HepG2 (cell line): Measurements from ENCODE around the gene HOXA7. TPM values are rescaled to one million over a fixed set of nuclear protein-coding genes. Genes with fewer than 3 reads are reported as not detected.

Experiments
- ASH2L ChIP-seq: fragments of 300-600, 200-600 bp; sonication (generic); IDR thresholded peaks from 2 replicates; pipeline ENCODE4 v1.7.0; 2017; ENCODE audit warnings: low read depth, mild to moderate bottlenecking, moderate library complexity, mixed read lengths, low read length; ENCODE audit not compliant: insufficient read length
- CC2D1A ChIP-seq: sonication (generic); formaldehyde crosslinking; IDR thresholded peaks from 2 replicates; pipeline ENCODE4 v1.8.1; 2023; ENCODE audit warnings: mild to moderate bottlenecking, missing genetic modification reagents
- CEBPB ChIP-seq: IDR thresholded peaks from 2 replicates; pipeline ENCODE4 v1.6.1; 2011; ENCODE audit warnings: low read depth, low read length, improper control_type of control experiment, borderline replicate concordance
- EP300 ChIP-seq, 3 experiments: sonication (generic) in 1 of 3; formaldehyde crosslinking in 1 of 3; IDR thresholded peaks; 2 replicates each; pipeline versions ENCODE4 v1.5.1 to v1.6.1; 2011 to 2020; ENCODE audit warnings: low read depth in 2 of 3, low read length in 2 of 3, borderline replicate concordance in 1 of 3, improper control_type of control experiment in 1 of 3, mild to moderate bottlenecking in 1 of 3, missing genetic modification reagents in 1 of 3, moderate library complexity in 1 of 3
- FOXM1 ChIP-seq: sonication (generic); formaldehyde crosslinking; IDR thresholded peaks from 2 replicates; pipeline ENCODE4 v1.5.0; 2020; ENCODE audit warnings: missing genetic modification reagents
- HDAC1 ChIP-seq: sonication (generic); formaldehyde crosslinking; IDR thresholded peaks from 2 replicates; pipeline ENCODE4 v1.5.1; 2020; ENCODE audit warnings: mild to moderate bottlenecking, missing genetic modification reagents
- ISX ChIP-seq: sonication (generic); formaldehyde crosslinking; conservative IDR thresholded peaks from 2 replicates; pipeline ENCODE4 v1.5.0; 2020; ENCODE audit warnings: missing genetic modification reagents
- NR2F1 ChIP-seq, 2 experiments: fragments of 450-650 bp in 1 of 2; formaldehyde crosslinking in 1 of 2; IDR thresholded peaks; 2 replicates each; pipeline versions ENCODE4 v1.5.0 to v1.6.1; 2016 to 2020; ENCODE audit warnings: mild to moderate bottlenecking in 1 of 2, missing compliant biosample characterization in 1 of 2, missing genetic modification reagents in 1 of 2, moderate library complexity in 1 of 2
- RFX3 ChIP-seq: IDR thresholded peaks from 2 replicates; pipeline ENCODE4 v1.6.1; 2016; ENCODE audit warnings: missing biosample characterization, missing genetic modification reagents
- TARDBP ChIP-seq: sonication (generic); formaldehyde crosslinking; IDR thresholded peaks from 2 replicates; pipeline ENCODE4 v1.8.0; 2022; ENCODE audit warnings: mild to moderate bottlenecking, missing genetic modification reagents
- ZBTB39 ChIP-seq: sonication (generic); formaldehyde crosslinking; IDR thresholded peaks from 2 replicates; pipeline ENCODE4 v1.5.0; 2020; ENCODE audit warnings: missing genetic modification reagents
- ZNF251 ChIP-seq: sonication (generic); formaldehyde crosslinking; IDR thresholded peaks from 2 replicates; pipeline ENCODE4 v1.9.0; 2021; ENCODE audit warnings: mild to moderate bottlenecking, missing genetic modification reagents
- ZNF280D ChIP-seq: sonication (generic); formaldehyde crosslinking; IDR thresholded peaks from 2 replicates; pipeline ENCODE4 v1.5.1; 2020; ENCODE audit warnings: mild to moderate bottlenecking, missing genetic modification reagents
- ZNF335 ChIP-seq: sonication (generic); formaldehyde crosslinking; IDR thresholded peaks from 2 replicates; pipeline ENCODE4 v1.4.0; 2020; ENCODE audit warnings: missing genetic modification reagents
- ZNF709 ChIP-seq: sonication (generic); formaldehyde crosslinking; IDR thresholded peaks from 2 replicates; pipeline ENCODE4 v1.5.0; 2020; ENCODE audit warnings: mild to moderate bottlenecking, missing genetic modification reagents
- polyA plus RNA-seq, 8 experiments: library from polyadenylated mRNA; depleted of rRNA in 3 of 8; stranded (reverse) in 7 of 8; unstranded in 1 of 8; fragments of >200 nt; fragmentation: Illumina TruSeq in 4 of 8; extraction: Trizol in 4 of 8; gene quantifications; 2 replicates each; pipeline versions ENCODE4 v1.2.1 to v1.2.3, GENCODE V29; 2011 to 2016; ENCODE audit warnings: low read depth in 4 of 8, missing spikeins in 1 of 8, mixed read lengths in 1 of 8; ENCODE audit not compliant: insufficient read depth in 1 of 8
- total RNA-seq, 5 experiments: library from RNA; depleted of rRNA; stranded (reverse); fragments of >200 nt; fragmentation: Illumina TruSeq; extraction: Trizol; gene quantifications; 2 replicates each; pipeline ENCODE4 v1.2.3, GENCODE V29; 2016; ENCODE audit warnings: low read depth in 1 of 5
- TF ChIP-seq, protein P1 (sequence below): sonication (generic); formaldehyde crosslinking; IDR thresholded peaks from 2 replicates; pipeline ENCODE4 v1.4.0; 2020; ENCODE audit warnings: mild to moderate bottlenecking, missing genetic modification reagents, borderline replicate concordance
- TF ChIP-seq, protein P2 (sequence below): sonication (generic); formaldehyde crosslinking; IDR thresholded peaks from 2 replicates; pipeline ENCODE4 v1.5.1; 2020; ENCODE audit warnings: mild to moderate bottlenecking, moderate library complexity, missing genetic modification reagents
- TF ChIP-seq, protein P3 (sequence below): sonication (generic); formaldehyde crosslinking; IDR thresholded peaks from 2 replicates; pipeline ENCODE4 v1.4.0; 2020; ENCODE audit warnings: missing genetic modification reagents
- TF ChIP-seq, protein P4 (sequence below): sonication (generic); formaldehyde crosslinking; IDR thresholded peaks from 2 replicates; pipeline ENCODE4 v1.5.1; 2020; ENCODE audit warnings: missing genetic modification reagents, mild to moderate bottlenecking, borderline replicate concordance

Gene HOXA7
- total and polyA plus RNA-seq, 2 of the 13 experiments (the other 11 are each of a cell fraction or from before 2014, with no cell fraction given) = 0.05 TPM; not detected in 1

- TF ChIP-seq ZNF251 (CRISPR knock-in tag) (no peak), CEBPB (no peak), TARDBP (CRISPR knock-in tag) (no peak), ZNF280D (CRISPR knock-in tag) (no peak), ISX (CRISPR knock-in tag) (no peak), HDAC1 (CRISPR knock-in tag) (peak; percentile 30; the same call in 1 of the 2 replicates), FOXM1 (CRISPR knock-in tag) (no peak), ZNF709 (CRISPR knock-in tag) (no peak), NR2F1 (CRISPR knock-in tag; IDR thresholded peaks at IDR 0.05) (no peak), EP300 (IDR thresholded peaks at IDR 0.05; ENCODE audit: low read depth in 2 of 2, low read length in 2 of 2) (no peak), EP300 (CRISPR knock-in tag; IDR thresholded peaks at IDR 0.05; ENCODE audit: borderline replicate concordance) (no peak), ASH2L (peak; percentile 52), ZNF335 (no peak), ZBTB39 (no peak), CC2D1A (no peak), RFX3 (CRISPR knock-in tag) (no peak)
- TF ChIP-seq, protein P1, sequence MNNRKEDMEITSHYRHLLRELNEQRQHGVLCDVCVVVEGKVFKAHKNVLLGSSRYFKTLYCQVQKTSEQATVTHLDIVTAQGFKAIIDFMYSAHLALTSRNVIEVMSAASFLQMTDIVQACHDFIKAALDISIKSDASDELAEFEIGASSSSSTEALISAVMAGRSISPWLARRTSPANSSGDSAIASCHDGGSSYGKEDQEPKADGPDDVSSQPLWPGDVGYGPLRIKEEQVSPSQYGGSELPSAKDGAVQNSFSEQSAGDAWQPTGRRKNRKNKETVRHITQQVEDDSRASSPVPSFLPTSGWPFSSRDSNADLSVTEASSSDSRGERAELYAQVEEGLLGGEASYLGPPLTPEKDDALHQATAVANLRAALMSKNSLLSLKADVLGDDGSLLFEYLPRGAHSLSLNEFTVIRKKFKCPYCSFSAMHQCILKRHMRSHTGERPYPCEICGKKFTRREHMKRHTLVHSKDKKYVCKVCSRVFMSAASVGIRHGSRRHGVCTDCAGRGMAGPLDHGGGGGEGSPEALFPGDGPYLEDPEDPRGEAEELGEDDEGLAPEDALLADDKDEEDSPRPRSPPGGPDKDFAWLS (CRISPR knock-in tag) = no peak
- TF ChIP-seq, protein P2, sequence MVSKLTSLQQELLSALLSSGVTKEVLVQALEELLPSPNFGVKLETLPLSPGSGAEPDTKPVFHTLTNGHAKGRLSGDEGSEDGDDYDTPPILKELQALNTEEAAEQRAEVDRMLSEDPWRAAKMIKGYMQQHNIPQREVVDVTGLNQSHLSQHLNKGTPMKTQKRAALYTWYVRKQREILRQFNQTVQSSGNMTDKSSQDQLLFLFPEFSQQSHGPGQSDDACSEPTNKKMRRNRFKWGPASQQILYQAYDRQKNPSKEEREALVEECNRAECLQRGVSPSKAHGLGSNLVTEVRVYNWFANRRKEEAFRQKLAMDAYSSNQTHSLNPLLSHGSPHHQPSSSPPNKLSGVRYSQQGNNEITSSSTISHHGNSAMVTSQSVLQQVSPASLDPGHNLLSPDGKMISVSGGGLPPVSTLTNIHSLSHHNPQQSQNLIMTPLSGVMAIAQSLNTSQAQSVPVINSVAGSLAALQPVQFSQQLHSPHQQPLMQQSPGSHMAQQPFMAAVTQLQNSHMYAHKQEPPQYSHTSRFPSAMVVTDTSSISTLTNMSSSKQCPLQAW = peak; percentile 40; the same call in 1 of the 2 replicates
- TF ChIP-seq, protein P3, sequence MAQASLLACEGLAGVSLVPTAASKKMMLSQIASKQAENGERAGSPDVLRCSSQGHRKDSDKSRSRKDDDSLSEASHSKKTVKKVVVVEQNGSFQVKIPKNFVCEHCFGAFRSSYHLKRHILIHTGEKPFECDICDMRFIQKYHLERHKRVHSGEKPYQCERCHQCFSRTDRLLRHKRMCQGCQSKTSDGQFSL (CRISPR knock-in tag) = no peak
- TF ChIP-seq, protein P4, sequence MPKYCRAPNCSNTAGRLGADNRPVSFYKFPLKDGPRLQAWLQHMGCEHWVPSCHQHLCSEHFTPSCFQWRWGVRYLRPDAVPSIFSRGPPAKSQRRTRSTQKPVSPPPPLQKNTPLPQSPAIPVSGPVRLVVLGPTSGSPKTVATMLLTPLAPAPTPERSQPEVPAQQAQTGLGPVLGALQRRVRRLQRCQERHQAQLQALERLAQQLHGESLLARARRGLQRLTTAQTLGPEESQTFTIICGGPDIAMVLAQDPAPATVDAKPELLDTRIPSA (CRISPR knock-in tag) = no peak
Observed at GRCh38 chr7:27160546-27161213, 4.2 kb upstream of the HOXA7 start (continued).
